Effector CD4-positive, alpha-beta T cell (primary cell): ENCODE measurements around the gene ABL2.

ENCODE experiments used
- DNase-seq: peaks from one replicate; pipeline ENCODE4 v3.0.0-alpha.2; 2020

The ABL2 gene

DNA sequence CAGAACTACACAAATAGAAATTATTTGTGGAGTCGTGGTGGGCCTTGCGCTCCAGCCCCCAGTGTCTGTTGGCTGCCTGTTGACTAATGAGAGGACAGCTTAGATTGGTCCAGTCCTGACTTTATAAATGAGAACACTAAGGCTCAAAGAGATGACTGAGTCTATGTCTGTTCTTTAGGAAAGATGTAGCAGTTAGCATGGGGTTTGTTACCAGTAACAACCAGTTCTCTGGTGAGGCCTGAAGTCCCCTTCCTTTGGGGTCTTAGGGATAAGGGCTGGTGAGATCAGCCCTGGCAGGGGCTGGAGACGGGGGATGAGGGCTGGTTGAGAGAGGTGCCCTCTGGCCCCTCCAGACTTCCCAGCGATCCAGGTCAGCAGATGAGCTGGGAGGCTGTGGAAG, 138.6 kb downstream of the ABL2 start:
- DNase-seq = no peak

- DNase-seq = no peak
Measured at GRCh38 chr1:179090522-179090921, 139.0 kb downstream of the ABL2 start.

- DNase-seq = no peak
Measured at GRCh38 chr1:179089827-179090482, 139.5 kb downstream of the ABL2 start.

DNA sequence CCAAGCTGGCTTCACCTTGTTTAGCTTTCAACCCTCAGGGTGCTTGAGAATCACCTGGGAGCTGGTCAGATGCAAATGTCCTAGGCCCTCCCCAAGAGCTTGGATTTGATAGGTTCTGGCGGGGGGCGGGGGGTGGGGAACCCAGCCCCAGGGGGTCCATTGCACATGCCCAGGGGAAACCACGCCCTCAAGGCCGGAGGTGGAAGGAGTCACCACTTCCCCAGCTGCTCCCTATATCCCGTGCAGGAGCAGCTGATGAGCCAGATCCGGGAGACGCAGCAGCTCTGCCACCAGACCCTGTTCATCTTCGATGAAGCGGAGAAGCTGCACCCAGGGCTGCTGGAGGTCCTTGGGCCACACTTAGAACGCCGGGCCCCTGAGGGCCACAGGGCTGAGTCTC, 141.8 kb downstream of the ABL2 start:
- DNase-seq = no peak

DNA sequence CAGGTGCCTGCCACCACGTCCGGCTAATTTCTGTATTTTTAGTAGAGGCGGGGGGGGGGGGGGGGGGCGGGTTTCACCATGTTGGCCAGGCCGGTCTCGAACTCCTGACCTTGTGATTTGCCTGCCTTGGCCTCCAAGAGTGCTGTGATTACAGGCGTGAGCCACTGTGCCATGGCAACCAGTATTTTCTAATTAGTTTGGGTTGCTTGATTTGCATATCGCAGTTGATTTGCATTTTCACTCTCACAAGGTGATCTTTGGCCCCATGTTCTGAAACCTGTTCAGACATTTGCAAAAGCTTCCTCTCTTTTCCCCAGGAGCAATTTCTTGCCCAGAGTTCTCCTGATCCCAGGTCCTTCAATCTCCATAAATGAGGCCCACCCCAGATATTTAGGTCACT, 145.9 kb downstream of the ABL2 start:
- no peak for DNase-seq

DNA sequence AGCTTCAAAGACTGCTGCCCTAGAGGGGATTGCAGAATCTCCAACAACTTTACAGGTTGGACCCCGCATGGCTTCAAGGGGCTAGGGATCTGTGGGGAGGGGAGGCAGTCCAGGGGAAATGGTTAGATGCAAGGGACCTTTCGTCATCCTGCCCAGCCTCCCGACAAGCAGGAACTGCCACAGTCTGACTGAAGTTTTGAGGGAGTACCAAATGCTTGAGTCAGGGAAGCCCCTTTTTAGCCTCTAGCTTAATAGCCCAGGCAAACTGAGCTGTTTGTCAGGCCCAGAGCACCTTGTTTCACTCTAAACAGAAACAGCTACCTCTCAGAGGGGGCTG, 146.5 kb downstream of the ABL2 start:
- DNase-seq = no peak

DNA sequence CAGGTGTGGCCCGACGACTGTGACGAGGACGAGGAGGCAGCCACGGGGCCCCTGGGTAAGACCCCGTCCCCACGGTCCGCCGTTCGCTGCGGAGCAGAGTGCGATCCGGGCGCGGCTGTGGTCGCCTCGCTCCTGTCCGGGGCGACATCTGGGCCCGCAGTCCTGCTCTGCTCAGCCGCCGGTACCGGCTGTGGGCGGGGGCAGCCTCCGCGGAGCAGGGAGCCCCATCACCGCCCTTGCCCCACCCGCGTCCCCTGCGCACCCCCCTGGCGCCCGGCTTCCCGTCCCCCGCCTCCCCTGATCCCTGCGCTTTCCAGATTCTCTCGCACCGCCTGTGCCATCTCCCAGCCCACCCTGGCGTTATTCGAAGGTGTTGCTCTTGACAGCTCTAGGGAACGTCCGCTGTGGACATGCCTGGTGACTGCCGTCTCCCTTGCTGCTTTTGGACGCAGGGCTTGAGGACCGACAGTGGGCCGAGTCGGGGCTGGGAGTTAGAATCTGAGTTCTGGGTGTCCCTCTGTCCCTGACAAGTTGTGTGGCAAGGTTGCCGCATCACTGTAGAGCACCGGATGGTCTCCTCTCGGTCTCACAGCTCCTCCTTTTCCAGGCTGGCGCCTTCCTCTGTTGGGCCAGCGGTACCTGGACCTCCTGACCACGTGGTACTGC, 147.0 kb downstream of the ABL2 start:
- DNase-seq = peak; percentile 11

- DNase-seq = peak; percentile 62
Measured at GRCh38 chr1:179081687-179082332, 147.7 kb downstream of the ABL2 start, which contains the start of gene TOR3A. TSS of gene TOR3A (plus strand) at chr1:179082070. CDS start at chr1:179082129, 59 bp downstream.

DNA sequence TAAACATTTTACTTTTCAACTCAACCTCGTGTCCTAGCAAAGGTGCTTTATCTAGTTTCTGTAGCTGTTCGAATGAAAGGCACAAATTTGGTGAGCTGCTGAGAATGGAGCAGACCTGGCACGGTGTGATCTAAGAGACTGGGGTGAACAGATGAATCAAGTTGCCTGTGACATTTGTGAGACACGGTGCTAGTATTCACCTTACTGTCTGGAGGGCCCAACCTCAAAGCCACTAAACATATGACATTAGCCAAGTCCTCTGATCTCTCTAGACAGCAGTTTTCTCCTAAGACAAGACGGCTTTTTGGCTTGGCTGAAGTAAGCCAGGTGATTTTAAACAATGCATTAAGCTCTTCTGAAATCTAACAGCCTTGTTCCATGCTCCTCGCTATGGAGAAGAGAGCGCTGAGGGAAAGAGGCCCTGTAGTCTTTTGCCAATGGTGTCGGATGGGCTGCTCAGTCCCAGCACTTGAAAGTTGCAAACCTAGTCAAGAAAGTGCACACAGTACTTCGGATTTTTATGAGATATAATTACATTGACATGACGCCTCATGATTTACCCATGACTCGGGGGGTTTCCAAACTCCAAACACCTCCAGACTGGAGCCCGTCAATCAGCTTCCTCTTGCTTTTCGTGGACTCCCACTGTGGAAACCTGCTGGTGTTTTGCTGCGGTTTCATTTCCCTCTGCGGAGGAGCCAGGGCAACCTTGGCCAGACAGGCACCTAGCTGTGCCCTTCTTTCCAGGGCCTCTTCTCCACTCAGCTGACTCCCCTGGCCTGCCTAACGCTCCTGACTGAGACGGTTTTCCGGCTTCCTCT, 148.4 kb downstream of the ABL2 start:
- DNase-seq = peak; percentile 44

GRCh38 chr1:179079113-179079761, 150.2 kb downstream of the ABL2 start:
- DNase-seq = peak; percentile 42

DNA sequence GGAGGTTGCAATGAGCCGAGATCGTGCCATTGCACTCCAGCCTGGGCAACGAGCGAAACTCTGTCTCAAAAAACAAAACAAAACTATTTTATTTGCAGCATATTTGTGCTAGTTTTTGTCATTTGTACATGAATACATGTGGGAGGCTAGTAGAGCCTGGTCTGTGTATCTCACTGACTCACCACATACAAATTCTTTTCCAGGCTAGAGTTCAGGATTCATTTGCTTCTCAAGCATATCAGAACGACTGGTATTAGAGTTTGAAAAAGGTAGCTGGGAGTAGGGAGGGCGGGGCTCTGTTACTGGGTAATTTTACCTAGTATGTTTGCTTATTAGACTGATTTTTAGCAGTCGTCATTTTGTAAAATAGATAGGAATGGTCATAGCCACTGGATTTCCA, 152.1 kb downstream of the ABL2 start:
- DNase-seq = no peak

GRCh38 chr1:179066471-179066870, 163.0 kb downstream of the ABL2 start:
- no peak for DNase-seq

- DNase-seq = no peak
Measured at GRCh38 chr1:179061360-179062282, 167.9 kb downstream of the ABL2 start.

GRCh38 chr1:179058487-179059483, 170.7 kb downstream of the ABL2 start:
- DNase-seq = no peak

GRCh38 chr1:179055937-179056336, 173.5 kb downstream of the ABL2 start:
- DNase-seq = no peak

DNA sequence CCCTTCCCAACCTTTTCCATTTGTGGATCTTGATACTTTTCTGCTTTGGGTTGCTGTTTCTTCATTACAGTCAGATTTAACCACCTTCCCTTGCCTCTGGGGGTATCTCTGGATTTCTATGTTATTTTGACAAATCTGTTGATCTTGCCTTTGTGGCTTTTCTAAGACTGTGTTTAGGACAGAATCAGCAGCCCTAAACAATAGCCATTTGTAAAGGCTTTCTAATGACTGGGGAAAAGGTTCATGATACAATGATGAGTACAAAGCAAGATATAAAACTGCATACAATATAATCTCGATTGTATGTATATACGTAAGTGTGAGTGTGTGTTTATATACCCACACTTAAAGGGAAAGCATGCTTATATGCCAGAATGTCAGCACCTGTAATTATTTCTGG, 176.0 kb downstream of the ABL2 start:
- no peak for DNase-seq

GRCh38 chr1:179052776-179053175, 176.7 kb downstream of the ABL2 start:
- DNase-seq = no peak
